C4-2B (cell line): ENCODE results near the gene BCAP29.
"Not testable (repeated sequence)": the region's sequence is repeated elsewhere in the genome, so short reads cannot be mapped to it uniquely, and the experiment has no call there.

Source experiments
- H3K27ac ChIP-seq: fragments of 450-650 bp; 2 replicates; pipeline ENCODE4 v1.5.1; 2017
- ZFX ChIP-seq: fragments of 450-650 bp; IDR thresholded peaks from 2 replicates; pipeline ENCODE4 v1.6.1; 2017
- TF ChIP-seq, protein P1 (sequence below): fragments of 450-650 bp; conservative IDR thresholded peaks from 2 replicates; pipeline ENCODE4 v1.5.1; 2017; ENCODE audit warnings: mild to moderate bottlenecking

The BCAP29 gene, protein sequence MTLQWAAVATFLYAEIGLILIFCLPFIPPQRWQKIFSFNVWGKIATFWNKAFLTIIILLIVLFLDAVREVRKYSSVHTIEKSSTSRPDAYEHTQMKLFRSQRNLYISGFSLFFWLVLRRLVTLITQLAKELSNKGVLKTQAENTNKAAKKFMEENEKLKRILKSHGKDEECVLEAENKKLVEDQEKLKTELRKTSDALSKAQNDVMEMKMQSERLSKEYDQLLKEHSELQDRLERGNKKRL

DNA sequence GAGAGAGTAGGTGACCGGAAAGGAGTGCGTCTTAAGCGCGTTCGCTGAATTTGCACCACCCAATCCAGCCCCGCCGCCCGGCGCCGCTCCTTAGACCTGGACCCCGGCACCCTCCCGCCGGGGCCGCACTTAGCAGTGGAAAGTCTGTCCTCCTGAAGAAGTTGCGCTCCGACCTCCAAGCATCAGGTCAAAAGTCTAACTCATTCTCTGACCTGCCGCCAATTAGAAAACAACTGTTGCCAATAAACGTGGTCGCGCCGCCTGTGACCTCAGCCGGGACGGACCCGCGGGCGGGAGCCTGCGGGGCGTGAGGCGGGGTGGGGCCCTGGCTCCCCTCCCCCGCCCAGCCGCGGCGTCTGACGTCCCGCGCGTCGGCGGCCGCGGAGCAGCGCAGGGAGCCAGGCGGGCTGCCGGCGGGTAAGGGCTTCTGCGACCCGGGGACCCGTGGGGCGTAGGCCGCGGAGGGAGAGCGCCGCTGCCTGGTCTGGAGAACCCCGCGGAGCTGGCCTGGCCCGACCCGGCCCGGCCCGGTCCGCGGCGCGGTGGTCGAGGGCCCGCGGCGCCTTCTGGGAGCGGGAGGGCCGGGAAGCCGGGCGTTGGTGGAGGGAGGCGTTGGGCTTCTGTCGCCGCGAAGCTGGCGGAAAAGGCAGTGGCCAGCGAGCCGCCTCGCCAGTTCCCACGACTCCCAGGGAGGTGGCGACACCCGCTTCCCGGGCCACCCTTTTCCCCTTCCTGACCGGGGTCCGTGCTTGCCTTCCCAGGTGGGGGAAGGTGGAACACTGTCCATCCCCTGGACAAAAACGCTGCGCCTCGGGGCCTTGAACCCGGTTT is at the start of gene BCAP29:
BCAP29 (plus strand) TSS at position 362 of the 831 bp plus-strand sequence. CDS start 527 bp downstream, outside the sequence.
- TF ChIP-seq, protein P1, sequence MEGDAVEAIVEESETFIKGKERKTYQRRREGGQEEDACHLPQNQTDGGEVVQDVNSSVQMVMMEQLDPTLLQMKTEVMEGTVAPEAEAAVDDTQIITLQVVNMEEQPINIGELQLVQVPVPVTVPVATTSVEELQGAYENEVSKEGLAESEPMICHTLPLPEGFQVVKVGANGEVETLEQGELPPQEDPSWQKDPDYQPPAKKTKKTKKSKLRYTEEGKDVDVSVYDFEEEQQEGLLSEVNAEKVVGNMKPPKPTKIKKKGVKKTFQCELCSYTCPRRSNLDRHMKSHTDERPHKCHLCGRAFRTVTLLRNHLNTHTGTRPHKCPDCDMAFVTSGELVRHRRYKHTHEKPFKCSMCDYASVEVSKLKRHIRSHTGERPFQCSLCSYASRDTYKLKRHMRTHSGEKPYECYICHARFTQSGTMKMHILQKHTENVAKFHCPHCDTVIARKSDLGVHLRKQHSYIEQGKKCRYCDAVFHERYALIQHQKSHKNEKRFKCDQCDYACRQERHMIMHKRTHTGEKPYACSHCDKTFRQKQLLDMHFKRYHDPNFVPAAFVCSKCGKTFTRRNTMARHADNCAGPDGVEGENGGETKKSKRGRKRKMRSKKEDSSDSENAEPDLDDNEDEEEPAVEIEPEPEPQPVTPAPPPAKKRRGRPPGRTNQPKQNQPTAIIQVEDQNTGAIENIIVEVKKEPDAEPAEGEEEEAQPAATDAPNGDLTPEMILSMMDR: peak; percentile 68
- peak; percentile 94 for TF ChIP-seq ZFX
- peak within 1 kb of the TSS; percentile 91 for H3K27ac ChIP-seq

DNA sequence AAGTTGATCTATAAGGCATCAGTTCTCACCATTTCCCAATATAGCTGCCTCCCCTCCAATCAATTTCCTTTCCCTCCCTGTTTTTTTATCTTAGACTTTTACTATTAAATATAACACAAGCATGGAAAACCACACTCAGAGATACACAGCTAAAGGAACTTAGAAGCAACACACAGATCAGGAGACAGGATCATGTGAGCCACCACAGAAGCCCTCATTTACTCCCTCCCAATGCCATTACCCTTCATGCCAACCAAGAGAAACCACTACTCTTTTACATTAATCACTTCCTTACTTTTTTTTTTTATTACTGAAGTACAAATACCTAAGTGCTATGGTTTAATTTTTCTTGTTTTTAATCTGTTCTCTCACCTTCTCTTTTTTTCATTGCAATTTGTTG is 49.3 kb upstream of the BCAP29 start:
- H3K27ac ChIP-seq: no peak overlapping the region
- TF ChIP-seq ZFX: no peak
- TF ChIP-seq, protein P1: no peak

DNA sequence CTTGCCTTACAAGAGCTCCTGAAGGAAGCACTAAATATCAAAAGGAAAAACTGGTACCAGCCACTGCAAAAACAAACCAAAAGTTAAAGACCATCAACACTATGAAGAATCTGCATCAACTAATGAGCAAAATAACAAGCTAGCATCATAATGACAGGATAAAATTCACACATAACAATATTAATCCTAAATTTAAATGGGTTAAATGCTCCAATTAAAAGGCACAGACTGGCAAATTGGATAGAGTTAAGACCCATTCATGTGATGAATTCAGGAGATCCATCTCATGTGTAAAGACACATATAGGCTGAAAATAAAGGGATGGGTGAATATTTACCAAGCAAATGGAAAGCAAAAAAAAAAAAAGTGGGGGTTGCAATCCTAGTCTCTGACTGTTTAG is 45.9 kb upstream of the BCAP29 start:
- TF ChIP-seq, protein P1: no peak
- TF ChIP-seq ZFX: no peak
- no peak overlapping the region for H3K27ac ChIP-seq

DNA sequence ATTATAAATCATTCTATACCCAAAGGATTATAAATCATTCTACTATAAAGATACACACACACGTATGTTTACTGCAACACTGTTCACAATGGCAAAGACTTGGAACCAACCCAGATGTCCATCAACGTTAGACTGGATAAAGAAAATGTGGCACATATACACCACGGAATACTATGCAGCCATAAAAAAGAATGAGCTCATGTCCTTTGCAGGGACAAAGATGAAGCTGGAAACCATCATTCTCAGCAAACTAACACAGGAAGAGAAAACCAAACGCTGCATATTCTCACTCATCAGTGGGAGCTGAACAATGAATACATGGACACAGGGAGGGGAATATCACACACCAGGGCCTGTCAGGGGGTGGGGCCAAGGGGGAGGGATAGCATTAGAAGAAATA is 42.8 kb upstream of the BCAP29 start:
- H3K27ac ChIP-seq: not testable (repeated sequence)

DNA sequence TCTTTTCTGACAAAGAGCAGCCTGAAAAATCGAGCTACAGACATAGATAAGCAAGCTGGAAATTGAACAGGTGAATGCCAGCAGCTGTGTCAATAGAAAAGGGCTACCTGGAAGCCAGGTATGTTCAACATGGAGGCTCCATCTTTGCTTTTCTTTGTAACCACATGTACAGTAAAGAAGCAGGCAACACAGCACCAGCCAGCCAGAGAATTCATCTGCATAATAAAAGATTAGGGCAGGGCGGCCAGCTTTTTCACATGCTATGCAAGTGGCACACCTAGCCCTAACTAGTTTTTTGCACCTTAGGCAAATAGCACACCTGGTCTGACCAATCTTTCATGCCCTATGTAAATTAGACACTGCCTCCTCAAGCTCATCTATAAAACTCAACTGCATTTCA is 42.0 kb upstream of the BCAP29 start:
- no peak for TF ChIP-seq ZFX
- TF ChIP-seq, protein P1: no peak
- no peak overlapping the region for H3K27ac ChIP-seq

DNA sequence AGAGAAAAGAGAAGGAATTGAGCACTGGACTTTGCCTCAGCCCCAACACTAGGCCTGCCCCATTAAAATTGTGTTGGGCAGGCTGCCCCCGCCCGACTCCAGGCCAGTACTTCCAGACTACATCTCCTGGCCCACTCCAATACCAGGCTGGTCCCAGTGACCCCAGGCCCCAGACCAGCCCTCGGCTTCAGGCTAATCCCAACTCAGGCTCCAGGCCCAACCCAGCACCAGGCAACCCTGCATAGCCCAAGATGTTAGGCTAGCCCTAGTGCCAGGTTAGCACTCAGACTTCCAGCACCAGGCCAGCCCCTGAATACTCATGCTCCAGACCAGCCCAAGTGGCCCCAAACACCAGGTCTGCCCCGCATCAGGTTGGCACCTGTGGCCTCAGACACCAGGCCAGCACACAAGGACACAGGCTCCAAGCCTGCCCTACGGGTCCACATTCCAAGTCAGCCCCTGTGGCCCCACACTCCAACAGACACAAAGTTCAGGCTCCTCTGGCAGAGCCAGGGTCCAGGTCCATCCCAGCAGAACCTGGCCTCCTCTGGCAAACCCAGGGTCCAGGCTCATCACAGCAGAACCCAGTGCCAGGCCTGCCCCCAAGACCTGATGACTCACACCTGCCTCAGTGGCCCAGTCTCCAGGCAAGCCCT is 36.6 kb upstream of the BCAP29 start:
- TF ChIP-seq, protein P1: no peak
- TF ChIP-seq ZFX: no peak
- H3K27ac ChIP-seq: no peak overlapping the region

DNA sequence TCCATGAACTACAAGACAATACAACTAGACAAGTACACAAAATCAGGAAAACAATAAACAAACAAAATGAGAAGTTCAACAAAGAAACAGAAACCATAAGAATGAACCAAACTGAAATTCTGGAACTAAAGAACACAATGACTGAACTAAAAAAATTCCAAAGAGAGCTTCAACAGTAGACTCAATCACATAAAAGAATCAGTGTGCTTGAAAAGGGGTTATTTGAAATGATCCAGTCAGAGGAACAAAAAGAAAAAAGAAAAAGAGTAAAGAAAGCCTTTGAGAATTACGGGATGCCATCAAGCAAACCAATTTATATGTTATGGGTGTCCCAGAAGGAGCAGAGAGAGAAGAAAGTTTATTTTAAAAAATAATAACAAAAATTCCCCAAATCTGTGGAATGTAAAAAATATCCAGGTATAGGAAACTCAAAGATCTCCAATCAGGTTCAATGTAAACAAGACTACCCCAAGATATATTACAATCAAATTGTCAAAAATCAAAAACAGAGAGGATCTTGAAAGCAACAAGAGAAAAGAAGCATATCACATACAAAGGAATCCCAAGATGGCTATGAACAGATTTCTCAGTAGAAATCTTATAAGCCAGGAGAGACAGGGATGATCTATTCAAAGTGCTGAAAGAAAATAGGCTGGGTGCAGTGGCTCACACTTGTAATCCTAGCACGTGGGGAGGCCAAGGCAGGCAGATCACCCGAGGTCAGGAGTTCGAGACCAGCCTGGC is 35.0 kb upstream of the BCAP29 start:
- no peak overlapping the region for H3K27ac ChIP-seq
- TF ChIP-seq ZFX: no peak
- TF ChIP-seq, protein P1: no peak
